GM21825 (cell line): ENCODE measurements around the gene OR1I1.
"Not testable (repeated sequence)": the region's sequence is repeated elsewhere in the genome, so short reads cannot be mapped to it uniquely, and the experiment has no call there.

Source experiments
- ATAC-seq: cut with Tn5 transposase; IDR thresholded peaks from one replicate; pipeline ENCODE4 v1.9.1; 2021; ENCODE audit warnings: mild to moderate bottlenecking, moderate library complexity; ENCODE audit not compliant: unreplicated experiment

The OR1I1 gene

DNA sequence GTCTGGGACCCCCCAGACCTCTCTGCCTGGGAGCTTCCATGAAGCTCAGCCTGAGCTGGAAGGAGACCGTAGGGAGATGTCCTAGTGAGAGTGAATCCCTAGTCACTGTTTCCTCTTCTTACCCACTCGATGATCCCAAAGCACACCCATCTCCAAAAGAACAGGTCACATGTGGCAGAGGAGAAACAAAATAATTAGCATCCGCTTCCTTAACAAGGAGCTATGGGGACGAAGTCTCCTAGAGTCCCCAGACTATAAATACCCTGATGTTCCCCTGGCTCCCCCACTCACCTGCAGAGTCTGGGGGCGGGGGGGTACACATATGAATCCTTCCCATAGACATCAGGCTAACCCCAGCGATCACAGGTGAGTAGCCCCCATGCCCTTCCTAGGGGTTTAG is at the start of gene OR1I1:
TSS of gene OR1I1 (plus strand) at position 301 of the 400 bp plus-strand sequence. CDS start 4,855 bp downstream, outside the sequence.
- no peak for ATAC-seq

GRCh38 chr19:15035795-15036311 is 46.2 kb upstream of the OR1I1 start:
- ATAC-seq: no peak

GRCh38 chr19:15037586-15037985 is 44.4 kb upstream of the OR1I1 start:
- ATAC-seq: no peak

GRCh38 chr19:15038294-15038693 is 43.7 kb upstream of the OR1I1 start:
- ATAC-seq: no peak

GRCh38 chr19:15042003-15042402 is 40.0 kb upstream of the OR1I1 start:
- no peak for ATAC-seq

GRCh38 chr19:15042826-15043225 is 39.2 kb upstream of the OR1I1 start:
- no peak for ATAC-seq

DNA sequence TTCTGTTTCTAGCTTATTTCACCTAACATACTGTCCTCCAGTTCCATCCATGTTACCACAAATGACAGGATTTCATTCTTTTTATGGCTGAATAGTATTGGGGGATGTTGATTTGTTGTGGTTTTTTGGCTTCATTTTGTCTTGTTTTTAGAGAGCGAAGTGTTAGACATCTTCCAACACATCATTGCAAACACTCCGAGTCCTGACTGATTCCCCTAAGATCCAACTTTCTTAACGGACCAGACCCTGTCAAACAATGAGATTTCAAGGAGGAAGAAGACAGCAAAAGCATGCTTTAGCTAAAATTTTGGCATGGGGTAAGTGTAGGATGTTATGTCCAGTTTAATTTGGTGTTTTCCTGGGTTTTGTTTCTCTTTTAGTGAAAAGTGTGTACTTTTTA is 36.5 kb upstream of the OR1I1 start:
- ATAC-seq: no peak

DNA sequence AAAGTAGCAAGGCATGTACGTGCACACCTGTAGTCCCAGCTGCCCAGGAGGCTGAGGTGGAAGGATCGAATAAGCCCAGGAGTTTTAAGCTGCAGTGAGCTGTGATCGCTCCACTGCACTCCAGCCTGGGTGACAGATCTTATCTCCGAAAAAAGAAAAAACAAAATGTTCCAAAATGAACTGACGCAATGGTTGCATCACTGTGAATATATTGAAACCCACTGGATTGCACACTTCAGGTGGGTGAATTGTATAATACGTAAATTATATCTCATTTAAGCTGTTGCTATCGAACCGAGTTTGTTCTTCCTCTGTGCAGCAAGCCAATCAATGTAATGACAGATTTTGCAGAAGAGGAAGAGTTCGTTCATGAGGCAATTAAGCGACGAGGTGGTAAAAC is 34.3 kb upstream of the OR1I1 start:
- no peak for ATAC-seq

GRCh38 chr19:15048128-15048527 is 33.9 kb upstream of the OR1I1 start:
- no peak for ATAC-seq

GRCh38 chr19:15048885-15049541 is 33.0 kb upstream of the OR1I1 start, which contains the start of gene CASP14:
Gene CASP14 (plus strand): TSS chr19:15049480. CDS start chr19:15052252, 2,772 bp downstream.
- no peak for ATAC-seq

DNA sequence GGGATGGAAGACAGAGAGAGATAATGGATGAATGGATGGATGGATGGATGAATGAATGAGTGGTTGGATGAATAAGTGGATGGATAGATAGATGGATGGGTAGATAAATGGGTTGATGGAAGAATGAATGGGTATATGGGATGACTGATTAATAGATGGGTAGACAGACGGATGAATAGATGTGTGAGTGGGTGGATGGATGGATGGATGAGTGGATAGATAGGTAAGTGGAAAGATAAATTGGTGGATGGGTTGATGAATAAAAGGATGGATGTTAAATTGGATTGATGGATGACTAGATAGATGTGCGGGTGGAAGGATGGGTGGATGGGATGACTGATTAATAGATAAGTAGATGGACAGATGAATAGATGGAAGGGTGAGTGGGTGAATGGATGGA is 31.4 kb upstream of the OR1I1 start:
- no peak for ATAC-seq

GRCh38 chr19:15062036-15062435 is 20.0 kb upstream of the OR1I1 start:
- no peak for ATAC-seq

DNA sequence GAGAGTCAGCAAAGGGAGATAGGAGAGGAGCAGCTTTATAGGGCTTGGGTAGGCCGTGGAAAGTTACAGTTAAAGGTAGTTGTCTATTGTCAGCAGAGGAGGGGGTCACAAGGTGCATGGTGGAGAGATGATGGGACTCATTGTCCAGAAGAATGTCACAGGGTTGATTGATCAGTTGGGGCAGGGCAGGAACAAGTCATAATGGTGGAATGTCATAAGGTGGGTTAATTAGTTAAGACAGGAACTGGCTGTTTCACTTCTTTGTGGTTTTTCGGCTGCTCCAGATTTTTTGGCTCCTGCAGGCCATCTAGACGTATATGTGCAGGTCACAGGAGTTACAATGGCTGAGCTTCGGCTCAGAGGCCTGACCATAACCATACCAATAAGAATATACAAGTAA is 11.6 kb upstream of the OR1I1 start:
- ATAC-seq: not testable (repeated sequence)

DNA sequence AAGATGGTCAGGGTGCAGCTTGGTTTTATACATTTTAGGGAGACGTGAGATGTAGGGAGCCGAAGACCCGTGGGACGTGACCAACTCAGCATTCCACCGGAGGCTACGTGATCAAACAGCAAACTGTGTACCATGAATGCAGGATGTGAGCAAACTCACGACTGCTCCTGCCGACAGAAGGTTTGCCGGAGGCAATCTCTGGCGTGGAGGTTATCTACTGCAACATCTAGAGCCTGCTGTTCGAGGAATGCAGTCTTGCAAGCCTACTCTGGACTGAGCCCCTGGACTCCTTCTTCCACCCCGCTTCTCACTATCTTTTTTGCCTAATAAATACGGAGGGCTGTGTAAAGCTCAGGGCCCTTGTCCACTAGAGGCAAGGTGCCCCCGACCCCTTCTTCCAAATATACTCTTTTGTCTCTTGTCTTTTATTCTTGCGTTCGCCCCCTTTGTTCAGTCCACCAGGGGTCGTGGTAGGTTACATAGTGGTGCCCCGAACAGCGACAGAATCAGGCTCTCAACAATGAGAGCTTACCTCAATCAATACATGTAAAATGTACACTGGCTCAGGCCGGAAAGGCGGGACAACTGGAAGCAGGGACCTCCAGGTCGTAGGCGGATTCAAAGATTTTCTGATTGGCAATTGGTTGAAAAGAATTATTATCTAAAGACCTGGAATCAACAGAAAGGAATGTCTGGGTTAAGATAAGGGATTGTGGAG is 8.9 kb upstream of the OR1I1 start:
- no peak for ATAC-seq

DNA sequence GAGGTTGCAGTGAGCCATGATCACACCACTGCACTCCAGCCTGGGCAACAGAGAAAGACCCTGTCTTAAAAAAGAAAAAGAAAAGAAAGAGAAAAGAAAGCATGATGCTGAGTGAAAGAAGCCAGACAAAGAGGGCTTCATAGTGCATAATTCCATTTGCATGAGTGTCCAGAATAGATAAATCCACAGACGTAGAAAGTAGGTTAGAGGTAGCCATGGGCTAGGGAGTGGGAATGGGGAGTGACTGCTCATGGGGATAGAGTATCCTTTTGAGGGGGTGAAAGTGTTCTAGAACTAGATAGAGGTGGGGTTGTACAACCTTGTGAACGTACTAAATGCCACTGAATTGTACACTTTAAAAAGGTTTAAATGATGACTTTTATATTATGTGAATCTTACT is 7.6 kb upstream of the OR1I1 start:
- no peak for ATAC-seq

DNA sequence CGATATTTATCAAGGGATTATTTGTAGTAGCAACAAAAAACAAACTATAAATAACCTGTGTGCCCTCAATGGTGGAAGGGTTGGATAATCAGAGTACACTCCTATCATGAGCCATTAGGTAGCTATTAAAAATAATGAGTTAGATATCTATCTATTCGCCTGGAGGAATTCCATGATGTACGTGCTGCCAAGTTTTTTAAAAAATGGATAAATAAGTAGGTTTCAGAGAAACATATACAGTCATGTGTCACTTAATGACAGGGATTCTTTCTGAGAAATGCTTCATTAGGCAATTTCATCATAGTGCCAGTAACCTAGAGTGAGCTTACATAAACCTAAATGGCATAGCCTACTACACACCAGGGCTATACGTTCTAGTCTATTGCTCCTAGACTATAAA is 6.2 kb upstream of the OR1I1 start:
- no peak for ATAC-seq

DNA sequence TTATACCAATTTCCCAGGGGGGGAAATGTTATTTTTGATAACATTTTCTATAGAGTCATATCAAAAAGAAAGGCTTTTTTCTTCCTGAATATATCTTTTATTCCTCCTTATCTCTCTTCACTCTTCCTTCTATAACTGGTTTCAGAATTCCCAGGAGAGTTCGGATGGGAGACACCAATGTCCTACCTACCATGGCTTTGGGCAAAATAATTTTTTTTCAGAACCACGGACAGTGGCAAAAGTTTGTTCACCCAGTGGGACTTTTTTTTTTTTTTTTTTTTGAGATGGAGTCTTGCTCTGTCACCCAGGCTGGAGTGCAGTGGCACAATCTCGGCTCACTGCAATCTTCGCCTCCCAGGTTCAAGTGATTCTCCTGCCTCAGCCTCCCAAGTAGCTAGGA is 2.0 kb upstream of the OR1I1 start:
- not testable (repeated sequence) for ATAC-seq

- no peak for ATAC-seq
Observed at GRCh38 chr19:15087182-15087581, 5.2 kb downstream of the OR1I1 start.

DNA sequence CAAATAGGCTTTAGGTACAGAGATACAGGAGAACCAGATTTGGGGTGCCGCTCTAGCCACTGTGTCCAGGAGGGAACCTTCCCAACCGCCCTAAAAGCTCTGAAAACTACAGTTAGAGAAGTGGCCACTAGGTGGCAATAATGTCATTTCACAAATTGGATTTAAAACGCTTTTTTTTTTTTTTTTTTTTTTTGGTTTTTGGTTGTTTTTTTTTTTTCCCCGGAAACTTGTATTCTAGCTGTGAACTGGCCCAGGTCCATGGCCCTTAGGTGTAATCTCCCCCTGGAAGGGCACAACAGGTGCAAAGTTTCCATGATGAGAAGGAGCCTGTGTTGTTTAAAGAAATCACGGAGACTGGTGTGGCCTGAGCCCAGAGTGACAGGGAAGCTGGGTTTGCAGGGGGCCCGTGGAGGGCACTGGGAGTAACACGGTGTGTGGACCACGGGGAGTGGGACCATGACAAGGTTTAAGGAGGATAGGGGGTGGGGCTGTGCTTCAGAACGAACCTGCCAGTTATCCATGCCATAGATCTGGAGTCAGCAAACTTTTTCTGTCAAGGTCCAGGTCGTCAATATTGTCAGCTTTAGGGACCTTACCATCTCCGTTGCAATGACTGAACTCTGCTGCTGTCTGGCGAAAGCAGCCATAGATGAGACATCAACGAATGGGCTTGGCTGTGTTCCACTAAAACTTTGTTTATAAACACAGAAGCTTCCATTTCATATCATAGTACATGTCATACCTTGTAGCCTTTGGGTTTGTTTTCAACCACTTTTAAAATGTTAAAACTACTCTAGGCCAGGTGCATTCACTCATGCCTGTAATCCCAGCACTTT is 10.1 kb downstream of the OR1I1 start:
- ATAC-seq: no peak

DNA sequence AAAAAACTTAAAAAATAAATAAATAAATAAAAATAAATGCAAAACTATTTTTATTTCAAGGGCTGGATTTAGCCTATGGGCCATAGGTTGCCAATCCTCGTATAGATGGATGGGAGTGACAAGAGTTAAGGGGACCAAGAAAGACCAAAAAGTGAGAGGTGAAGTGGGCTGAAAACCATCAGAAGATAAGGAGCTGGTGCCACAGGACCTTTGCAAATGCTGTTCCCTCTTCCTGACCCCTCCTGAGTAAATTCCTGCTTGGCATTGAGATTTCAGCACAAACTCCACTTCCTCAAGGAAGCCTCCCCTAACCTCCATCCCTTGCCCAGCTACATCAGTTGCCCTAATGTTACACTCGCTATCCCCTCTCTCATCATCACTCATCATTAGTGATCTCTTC is 11.0 kb downstream of the OR1I1 start:
- no peak for ATAC-seq

GRCh38 chr19:15096223-15096622 is 14.2 kb downstream of the OR1I1 start:
- no peak for ATAC-seq
